T-helper 1 cell (primary cell): Measurements from ENCODE around the gene RBFOX1.

Experiments used
- DNase-seq, 5 donors: peaks; one replicate each; pipeline ENCODE4 v3.0.0-alpha.2; 2012 to 2020

Gene RBFOX1

DNA sequence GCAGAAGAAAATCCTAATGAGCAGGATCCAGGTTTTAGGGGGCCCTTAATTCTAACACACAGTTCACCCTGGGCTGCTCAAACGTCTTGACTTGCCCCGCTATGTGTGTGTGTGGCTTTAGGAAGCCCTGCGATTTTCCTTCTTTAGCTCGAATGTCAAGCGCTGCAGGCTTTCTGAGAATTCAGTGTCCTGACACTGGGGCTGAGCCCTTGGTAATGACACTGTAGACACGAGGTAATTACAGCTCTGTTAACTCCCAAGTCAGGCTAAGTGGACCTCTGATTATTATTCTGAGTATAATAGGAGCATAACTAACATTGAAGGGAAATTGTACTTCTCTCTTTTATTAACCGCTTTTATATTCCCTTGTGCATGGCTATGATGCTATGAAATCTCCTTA, 202.1 kb downstream of the RBFOX1 start:
- no peak for DNase-seq

DNA sequence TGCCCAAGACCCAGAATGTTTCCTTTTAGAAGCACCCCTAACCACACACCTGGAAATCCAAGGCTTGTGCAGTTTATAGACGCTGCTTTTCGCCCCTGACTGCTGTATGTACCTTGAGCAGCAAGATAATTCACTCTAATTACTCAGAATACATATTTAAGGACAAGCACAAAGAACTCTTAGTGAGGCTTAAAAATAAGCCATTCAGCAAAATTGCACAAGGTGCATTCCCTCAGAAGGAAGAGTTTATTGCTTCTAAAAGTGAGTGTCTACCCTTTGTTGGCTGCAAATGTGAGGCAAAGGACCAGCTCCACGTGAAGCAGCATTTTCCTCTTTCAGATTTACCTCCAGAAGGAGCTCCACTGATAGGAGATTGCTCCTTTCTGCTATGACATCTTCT, 208.4 kb downstream of the RBFOX1 start:
- DNase-seq: no peak

- no peak for DNase-seq
Measured at GRCh38 chr16:7545251-7545650, 212.6 kb downstream of the RBFOX1 start.

GRCh38 chr16:7546948-7547347, 214.3 kb downstream of the RBFOX1 start:
- no peak for DNase-seq

DNA sequence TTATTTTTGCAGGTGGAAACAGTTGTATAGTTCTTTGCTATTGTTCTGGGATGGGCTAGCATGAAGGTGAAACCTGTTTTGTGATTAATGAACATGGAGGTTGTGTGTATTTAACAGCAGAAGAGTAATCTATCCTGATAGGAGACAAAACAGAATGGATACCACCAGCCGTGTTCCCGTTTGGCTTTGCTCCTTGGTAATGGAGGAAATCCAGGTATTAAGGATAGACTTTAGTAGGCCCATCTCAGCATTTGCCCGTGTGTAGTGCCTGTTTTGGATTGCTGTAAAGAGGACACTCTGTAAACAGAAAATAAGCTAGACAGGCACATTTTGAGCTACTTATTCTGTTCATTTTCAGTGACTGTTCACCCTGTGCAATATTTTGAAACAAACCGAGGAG, 215.1 kb downstream of the RBFOX1 start:
- DNase-seq: no peak

- no peak for DNase-seq
Measured at GRCh38 chr16:7548796-7549318, 216.2 kb downstream of the RBFOX1 start.

- no peak for DNase-seq
Measured at GRCh38 chr16:7550096-7550495, 217.5 kb downstream of the RBFOX1 start.

DNA sequence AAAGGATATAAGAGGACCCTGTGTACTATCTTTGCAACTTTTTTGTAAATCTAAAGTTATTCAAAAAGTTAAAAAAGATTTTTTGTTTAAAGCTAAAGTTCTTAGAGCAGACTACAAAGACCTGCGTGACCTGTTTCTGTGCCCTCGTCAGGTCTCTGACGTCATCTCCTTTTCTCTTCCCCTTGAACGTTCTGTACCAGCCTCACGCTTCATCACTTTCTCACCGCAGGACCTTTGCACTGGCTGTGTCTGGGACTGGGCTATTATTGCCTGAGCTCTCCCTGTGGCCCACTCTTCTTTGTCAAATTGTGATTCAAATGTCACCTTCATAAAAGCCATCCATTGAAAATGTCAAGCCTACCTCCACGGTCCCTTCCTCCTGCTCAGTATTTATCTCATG, 222.8 kb downstream of the RBFOX1 start:
- DNase-seq: no peak

GRCh38 chr16:7561908-7562405, 229.3 kb downstream of the RBFOX1 start:
- no peak for DNase-seq

- DNase-seq: no peak
Measured at GRCh38 chr16:7566360-7566759, 233.7 kb downstream of the RBFOX1 start.

GRCh38 chr16:7571366-7571765, 238.7 kb downstream of the RBFOX1 start:
- no peak for DNase-seq

DNA sequence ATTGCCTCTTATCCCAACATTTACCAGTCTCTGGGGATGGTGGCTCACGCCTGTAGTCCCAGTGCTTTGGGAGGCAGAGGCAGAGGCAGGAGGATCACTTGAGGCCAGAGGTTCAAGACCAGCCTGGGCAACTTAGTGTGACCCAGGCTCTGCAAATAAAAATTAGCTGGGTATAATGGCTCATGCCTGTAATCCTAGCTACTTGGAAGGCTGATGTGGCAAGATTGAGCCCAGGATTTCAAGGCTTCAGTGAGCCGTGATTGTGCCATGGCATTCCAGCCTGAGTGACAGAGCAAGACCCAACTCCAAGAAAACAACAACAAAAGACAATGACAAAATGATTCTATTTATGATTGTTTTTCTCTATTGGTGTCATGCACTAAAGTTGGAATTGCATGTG, 244.9 kb downstream of the RBFOX1 start:
- no peak for DNase-seq

DNA sequence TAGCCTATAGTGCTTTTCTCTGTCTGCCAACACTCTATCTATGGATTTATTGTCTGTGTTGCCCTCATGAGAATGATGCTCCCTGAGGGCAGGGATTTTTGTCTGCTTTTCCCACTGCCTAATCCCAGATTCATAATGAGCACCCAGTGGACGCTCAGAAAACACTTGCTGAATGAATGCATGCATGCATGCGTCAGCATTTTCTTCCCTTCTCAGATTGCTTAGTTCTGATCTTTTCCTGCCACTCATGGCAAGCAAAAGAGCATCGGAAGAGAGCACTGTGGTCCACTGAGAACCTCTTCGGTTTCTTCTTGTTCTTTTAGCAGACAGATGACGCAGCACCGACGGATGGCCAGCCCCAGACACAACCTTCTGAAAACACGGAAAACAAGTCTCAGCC, 246.8 kb downstream of the RBFOX1 start:
- no peak for DNase-seq

DNA sequence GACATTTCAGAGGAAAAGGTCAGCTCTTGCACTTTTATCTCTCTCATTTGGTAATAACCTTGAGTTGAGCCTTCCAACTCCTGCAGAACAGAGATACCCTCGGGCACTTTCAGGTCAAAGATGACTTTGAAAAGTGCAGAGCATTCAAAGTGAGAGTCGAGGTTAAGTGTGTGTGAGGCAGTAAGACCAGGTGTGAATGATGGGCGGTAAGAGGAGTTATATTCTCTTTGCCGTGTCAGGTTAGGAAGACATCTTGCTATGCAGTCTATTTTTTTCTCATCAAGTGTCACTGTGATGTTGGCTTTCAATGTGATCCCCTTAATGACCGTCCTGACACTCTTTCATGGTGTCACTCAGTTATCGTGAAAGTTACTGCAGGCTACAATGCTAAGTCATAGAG, 248.5 kb downstream of the RBFOX1 start:
- no peak for DNase-seq

DNA sequence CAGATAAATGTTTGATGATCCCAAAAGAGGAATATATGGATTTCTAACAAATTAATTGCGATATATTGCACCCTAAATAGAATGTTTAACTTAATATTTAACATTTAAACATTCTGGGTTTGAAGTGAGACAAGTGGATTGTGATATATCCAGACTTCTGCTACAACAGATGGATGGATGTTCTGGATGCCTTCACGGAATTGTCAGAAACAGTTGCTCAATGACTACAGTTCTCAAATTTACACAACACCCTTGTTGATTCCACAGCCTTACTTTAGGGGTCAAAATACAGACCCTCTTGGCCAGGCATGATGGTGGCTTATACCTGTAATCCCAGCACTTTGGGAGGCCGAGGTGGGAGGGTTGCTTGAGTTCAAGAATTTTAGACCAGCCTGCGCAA, 250.8 kb downstream of the RBFOX1 start:
- DNase-seq: no peak

- no peak for DNase-seq
Measured at GRCh38 chr16:7584561-7584960, 251.9 kb downstream of the RBFOX1 start.

- DNase-seq: no peak
Measured at GRCh38 chr16:7585705-7586104, 253.1 kb downstream of the RBFOX1 start.

- DNase-seq: no peak
Measured at GRCh38 chr16:7590934-7591333, 258.3 kb downstream of the RBFOX1 start.

DNA sequence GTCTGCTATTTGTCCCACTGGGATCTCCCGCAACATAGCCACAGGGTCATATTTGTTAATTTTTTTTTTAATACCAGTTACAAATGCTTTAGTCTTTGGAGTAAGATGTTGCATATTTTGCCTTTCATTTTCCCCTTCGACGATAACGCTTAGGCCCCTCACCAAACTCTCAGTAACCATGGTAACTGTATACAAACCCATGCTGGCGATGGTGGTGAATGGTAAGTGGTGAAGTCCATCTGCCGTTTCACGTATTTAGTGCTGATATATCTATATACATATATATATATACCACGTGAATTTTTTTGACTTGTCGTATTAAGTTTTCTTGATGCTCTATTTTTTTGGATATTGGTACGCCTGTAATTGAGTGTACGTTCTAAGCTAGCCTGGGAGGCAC, 263.7 kb downstream of the RBFOX1 start:
- no peak for DNase-seq

- DNase-seq: no peak
Measured at GRCh38 chr16:7597677-7598076, 265.0 kb downstream of the RBFOX1 start.

GRCh38 chr16:7601100-7601499, 268.5 kb downstream of the RBFOX1 start:
- no peak for DNase-seq

DNA sequence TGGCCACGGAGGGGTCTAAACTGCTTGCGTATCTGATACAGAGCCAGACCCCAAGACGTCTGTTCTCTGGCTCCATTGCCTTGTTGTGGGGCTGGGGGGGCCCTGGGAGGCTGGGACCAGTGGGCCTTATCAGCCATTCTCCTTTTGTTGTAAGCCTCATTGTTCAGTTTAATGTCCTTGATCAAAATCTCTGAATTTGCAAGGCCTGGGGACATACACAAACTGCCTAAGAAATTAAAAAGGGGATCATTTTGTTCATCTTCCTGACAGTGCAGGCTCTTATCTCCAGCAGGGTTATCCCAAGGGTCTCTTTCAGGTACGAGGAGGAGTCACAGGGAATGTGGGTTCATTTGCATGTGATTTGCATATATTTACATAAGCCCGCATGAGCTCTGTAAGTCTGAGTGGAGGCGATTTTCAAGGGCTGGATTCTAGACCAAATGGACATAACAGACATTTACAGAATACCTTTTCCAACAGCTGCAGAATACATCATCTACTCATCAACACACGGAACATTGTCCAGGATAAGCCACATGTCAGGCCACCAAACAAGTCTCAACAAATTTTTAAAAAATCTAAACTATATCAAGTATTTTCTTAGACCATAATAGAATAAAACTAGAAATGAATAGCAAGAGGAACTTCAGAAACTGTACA, 269.8 kb downstream of the RBFOX1 start:
- no peak for DNase-seq

DNA sequence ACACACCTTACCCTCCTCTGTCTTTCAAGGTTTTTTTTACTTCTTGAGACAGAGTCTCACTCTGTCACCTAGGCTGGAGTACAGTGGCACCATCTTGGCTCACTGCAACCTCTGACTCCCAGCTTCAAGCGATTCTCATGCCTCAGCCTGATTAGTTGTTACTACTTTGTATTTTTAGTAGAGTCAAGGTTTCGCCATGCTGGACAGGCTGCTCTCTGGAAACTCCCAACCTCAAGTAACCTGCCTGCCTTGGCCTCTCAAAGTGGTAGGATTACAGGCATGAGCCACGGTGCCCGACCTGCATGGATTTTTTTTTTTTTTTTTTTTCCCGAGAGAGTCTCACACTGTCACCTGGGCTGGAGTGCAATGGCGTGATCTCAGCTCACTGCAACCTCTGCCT, 273.2 kb downstream of the RBFOX1 start:
- DNase-seq: no peak

- no peak for DNase-seq
Measured at GRCh38 chr16:7612671-7613070, 280.0 kb downstream of the RBFOX1 start.

DNA sequence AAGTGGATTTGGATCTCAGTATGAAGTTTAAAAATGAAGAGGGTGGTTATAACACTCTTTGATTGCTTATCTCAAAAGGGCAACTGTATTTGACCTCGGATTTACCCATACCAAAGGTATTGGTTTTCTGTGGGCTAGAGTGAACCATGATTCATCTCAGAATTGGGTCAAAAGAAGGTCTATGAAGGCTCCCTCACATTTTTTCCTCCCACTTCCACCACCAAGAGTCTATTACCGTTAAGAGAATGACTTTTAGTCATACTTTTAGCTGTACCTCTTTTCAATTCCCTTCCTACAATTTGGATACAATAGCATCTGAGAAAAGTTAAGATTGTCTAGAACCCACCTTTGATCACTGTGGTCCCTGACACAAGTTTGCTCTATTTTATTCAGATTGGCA, 280.9 kb downstream of the RBFOX1 start:
- no peak for DNase-seq
